ENCODE measurements around the gene MOK. TPM values are rescaled to one million over a fixed set of nuclear protein-coding genes. Genes with fewer than 3 reads are reported as not detected.

Gene MOK
- total RNA-seq, 1 donor from 2014 or later = 2.3 TPM

- no peak for TF ChIP-seq CTCF (conservative IDR thresholded peaks at IDR 0.05; ENCODE audit: low read depth, low read length)
- no peak for DNase-seq (ENCODE audit: low read depth)
- no peak overlapping the region for H3K4me3 ChIP-seq (ENCODE audit: low read depth, low read length)
Observed at GRCh38 chr14:102200690-102201352, 104.1 kb downstream of the MOK start.

GRCh38 chr14:102197317-102197853, 107.6 kb downstream of the MOK start:
- no peak for TF ChIP-seq CTCF (conservative IDR thresholded peaks at IDR 0.05; ENCODE audit: low read depth, low read length)
- DNase-seq (ENCODE audit: low read depth) = no peak
- H3K4me3 ChIP-seq (ENCODE audit: low read depth, low read length) = no peak overlapping the region

- no peak overlapping the region for H3K4me3 ChIP-seq (ENCODE audit: low read depth, low read length)
- TF ChIP-seq CTCF (conservative IDR thresholded peaks at IDR 0.05; ENCODE audit: low read depth, low read length) = no peak
- DNase-seq (ENCODE audit: low read depth) = no peak
Observed at GRCh38 chr14:102196902-102197230, 108.1 kb downstream of the MOK start.

- H3K4me3 ChIP-seq (ENCODE audit: low read depth, low read length) = no peak overlapping the region
- DNase-seq (ENCODE audit: low read depth) = no peak
- no peak for TF ChIP-seq CTCF (conservative IDR thresholded peaks at IDR 0.05; ENCODE audit: low read depth, low read length)
Observed at GRCh38 chr14:102196039-102196901, 108.7 kb downstream of the MOK start.

- no peak for TF ChIP-seq CTCF (conservative IDR thresholded peaks at IDR 0.05; ENCODE audit: low read depth, low read length)
- H3K4me3 ChIP-seq (ENCODE audit: low read depth, low read length) = no peak overlapping the region
- DNase-seq (ENCODE audit: low read depth) = no peak
Observed at GRCh38 chr14:102195446-102195845, 109.5 kb downstream of the MOK start.

GRCh38 chr14:102194856-102195255, 110.1 kb downstream of the MOK start:
- no peak for DNase-seq (ENCODE audit: low read depth)
- TF ChIP-seq CTCF (conservative IDR thresholded peaks at IDR 0.05; ENCODE audit: low read depth, low read length) = no peak
- no peak overlapping the region for H3K4me3 ChIP-seq (ENCODE audit: low read depth, low read length)
